Activated CD8-positive, alpha-beta T cell treated with anti-CD3 and anti-CD28 coated beads, Interleukin-2, amount 10 ng/mL, durations not matched to agents 7 days and 5 days (primary cell): ENCODE data around the gene DKK1. TPM values are rescaled to one million over a fixed set of nuclear protein-coding genes. Genes with fewer than 3 reads are reported as not detected.

ENCODE experiments used
- ATAC-seq: fragments of 150-1000 bp; cut with Tn5 transposase; one replicate; pipeline ENCODE4 v1.10.0; 2021; ENCODE audit warnings: moderate library complexity
- CTCF ChIA-PET: fragments of 350-600 bp; sonication (Branson Sonifier 250); formaldehyde crosslinking; loops from one replicate; lab custom pipeline; 2021; ENCODE audit warnings: antibody characterized with exemption; lab: Charles Lee
- POLR2A ChIA-PET: fragments of 350-600 bp; sonication (Branson Sonifier 250); formaldehyde crosslinking; loops from one replicate; lab custom pipeline; 2021; ENCODE audit warnings: antibody characterized with exemption; lab: Charles Lee
- DNase-seq: peaks from one replicate; pipeline ENCODE4 v3.0.0-alpha.2; 2020
- H3K27ac Mint-ChIP-seq: one replicate; pipeline ENCODE4 v1.8.0; 2021; ENCODE audit warnings: mild to moderate bottlenecking, mixed read lengths
- H3K27me3 Mint-ChIP-seq: one replicate; pipeline ENCODE4 v1.8.0; 2021; ENCODE audit warnings: low read depth, mixed read lengths
- H3K36me3 Mint-ChIP-seq: one replicate; pipeline ENCODE4 v1.8.0; 2021; ENCODE audit warnings: low read depth, mixed read lengths
- H3K4me1 Mint-ChIP-seq: one replicate; pipeline ENCODE4 v1.8.0; 2021; ENCODE audit warnings: low read depth, mixed read lengths
- H3K4me3 Mint-ChIP-seq: one replicate; pipeline ENCODE4 v1.8.0; 2021; ENCODE audit warnings: mild to moderate bottlenecking, mixed read lengths
- H3K9me3 Mint-ChIP-seq: one replicate; pipeline ENCODE4 v1.8.0; 2022; ENCODE audit warnings: mixed read lengths; ENCODE audit not compliant: insufficient read depth
- total RNA-seq, 2 experiments: library from RNA; stranded (reverse); gene quantifications; one replicate each; pipeline ENCODE4 v1.2.3, GENCODE V29; 2021

DKK1 gene
- total RNA-seq, 2 experiments from 2014 or later = not detected

- CTCF ChIA-PET = no interaction called here
These were observed 16.3 kb upstream of the DKK1 start for GRCh38 chr10:52297747-52298146.

GRCh38 chr10:52300599-52301277 is 13.3 kb upstream of the DKK1 start:
- ATAC-seq (no peak), DNase-seq (no peak)
- ChIA-PET CTCF (no interaction called here), POLR2A (no interaction called here)
- H3K36me3 Mint-ChIP-seq = no peaks in the 10 kb centered on the region
- no peak overlapping the region for H3K27ac Mint-ChIP-seq
- no peak overlapping the region for H3K4me3 Mint-ChIP-seq
- H3K27me3 Mint-ChIP-seq = no peaks in the 10 kb centered on the region
- H3K4me1 Mint-ChIP-seq = no peaks in the 10 kb centered on the region
- H3K9me3 Mint-ChIP-seq = no peaks in the 10 kb centered on the region

More at GRCh38 chr10:52297747-52298146, 16.3 kb upstream of the DKK1 start:
- Mint-ChIP-seq H3K4me3 (no peak overlapping the region), H3K27ac (no peak overlapping the region), H3K4me1 (no peaks in the 10 kb centered on the region), H3K27me3 (no peaks in the 10 kb centered on the region), H3K36me3 (no peaks in the 10 kb centered on the region), H3K9me3 (no peaks in the 10 kb centered on the region)
- ATAC-seq (no peak), DNase-seq (no peak)
- POLR2A ChIA-PET = interaction anchor here (0.6 kb wide), 1 partner anchor 241 kb away, joined by 3 read pairs; no protein-coding TSS in a partner anchor

GRCh38 chr10:52308251-52309031 is 5.6 kb upstream of the DKK1 start:
- H3K27ac Mint-ChIP-seq = no peak overlapping the region
- POLR2A ChIA-PET = no interaction called here
- no peaks in the 10 kb centered on the region for H3K36me3 Mint-ChIP-seq
- ATAC-seq = peak; percentile 39
- peak; percentile 28 for DNase-seq
- peak overlapping the region; percentile 31 for H3K4me3 Mint-ChIP-seq
- H3K27me3 Mint-ChIP-seq = peaks cover 34% of the 10 kb centered on the region
- H3K9me3 Mint-ChIP-seq = no peaks in the 10 kb centered on the region
- CTCF ChIA-PET = interaction anchor here (1.2 to 1.9 kb wide), 3 partner anchors 156 to 472 kb away, joined by 3 to 8 read pairs (median 4); no protein-coding TSS in a partner anchor
- H3K4me1 Mint-ChIP-seq = peaks cover 2% of the 10 kb centered on the region

- peaks cover 52% of the 10 kb centered on the region for H3K27me3 Mint-ChIP-seq
- CTCF ChIA-PET = no interaction called here
- POLR2A ChIA-PET = no interaction called here
These were observed 1.2 kb upstream of the DKK1 start for GRCh38 chr10:52312942-52313255.

GRCh38 chr10:52313256-52313932 is 687 bp upstream of the DKK1 start:
- ChIA-PET CTCF (no interaction called here), POLR2A (no interaction called here)
- no peaks in the 10 kb centered on the region for H3K36me3 Mint-ChIP-seq
- H3K9me3 Mint-ChIP-seq = no peaks in the 10 kb centered on the region
- H3K4me1 Mint-ChIP-seq = peaks cover 7% of the 10 kb centered on the region
- H3K27me3 Mint-ChIP-seq = peaks cover 49% of the 10 kb centered on the region
- H3K27ac Mint-ChIP-seq = no peak overlapping the region
- ATAC-seq (no peak), DNase-seq (no peak)
- no peak overlapping the region for H3K4me3 Mint-ChIP-seq

More at GRCh38 chr10:52312942-52313255, 1.2 kb upstream of the DKK1 start:
- Mint-ChIP-seq H3K4me1 (peaks cover 7% of the 10 kb centered on the region), H3K4me3 (no peak overlapping the region), H3K27ac (no peak overlapping the region), H3K36me3 (no peaks in the 10 kb centered on the region), H3K9me3 (no peaks in the 10 kb centered on the region)
- no peak for ATAC-seq
- no peak for DNase-seq

- H3K27ac Mint-ChIP-seq = no peak overlapping the region
- POLR2A ChIA-PET = no interaction called here
- ATAC-seq (no peak), DNase-seq (no peak)
- peaks cover 5% of the 10 kb centered on the region for H3K4me1 Mint-ChIP-seq
- peaks cover 37% of the 10 kb centered on the region for H3K27me3 Mint-ChIP-seq
- no peak overlapping the region for H3K4me3 Mint-ChIP-seq
- no peaks in the 10 kb centered on the region for H3K36me3 Mint-ChIP-seq
- CTCF ChIA-PET = no interaction called here
- no peaks in the 10 kb centered on the region for H3K9me3 Mint-ChIP-seq
These were observed 906 bp downstream of the DKK1 start for GRCh38 chr10:52314822-52315552.

- ATAC-seq (no peak), DNase-seq (no peak)
- no peak overlapping the region for H3K27ac Mint-ChIP-seq
- H3K4me3 Mint-ChIP-seq = no peak overlapping the region
- ChIA-PET POLR2A (no interaction called here), CTCF (no interaction called here)
- H3K27me3 Mint-ChIP-seq = peaks cover 33% of the 10 kb centered on the region
- H3K9me3 Mint-ChIP-seq = no peaks in the 10 kb centered on the region
- no peaks in the 10 kb centered on the region for H3K36me3 Mint-ChIP-seq
- H3K4me1 Mint-ChIP-seq = peaks cover 5% of the 10 kb centered on the region
These were observed 1.9 kb downstream of the DKK1 start for GRCh38 chr10:52316001-52316400.

GRCh38 chr10:52316500-52316899 is 2.4 kb downstream of the DKK1 start:
- DNase-seq (no peak), ATAC-seq (no peak)
- Mint-ChIP-seq H3K4me1 (peaks cover 5% of the 10 kb centered on the region), H3K27ac (no peak overlapping the region), H3K27me3 (peaks cover 30% of the 10 kb centered on the region), H3K9me3 (no peaks in the 10 kb centered on the region), H3K36me3 (no peaks in the 10 kb centered on the region), H3K4me3 (no peak overlapping the region)
- CTCF ChIA-PET = no interaction called here
- POLR2A ChIA-PET = no interaction called here

- Mint-ChIP-seq H3K36me3 (no peaks in the 10 kb centered on the region), H3K27ac (no peak overlapping the region), H3K4me1 (peaks cover 5% of the 10 kb centered on the region), H3K9me3 (no peaks in the 10 kb centered on the region), H3K27me3 (peaks cover 22% of the 10 kb centered on the region), H3K4me3 (no peak overlapping the region)
- ChIA-PET CTCF (no interaction called here), POLR2A (no interaction called here)
- DNase-seq (no peak), ATAC-seq (no peak)
These were observed 4.1 kb downstream of the DKK1 start for GRCh38 chr10:52318136-52318701.

- no peak overlapping the region for H3K4me3 Mint-ChIP-seq
- no peak for ATAC-seq
- ChIA-PET POLR2A (no interaction called here), CTCF (no interaction called here)
- no peaks in the 10 kb centered on the region for H3K9me3 Mint-ChIP-seq
- no peak for DNase-seq
- peaks cover 16% of the 10 kb centered on the region for H3K27me3 Mint-ChIP-seq
- H3K4me1 Mint-ChIP-seq = peaks cover 5% of the 10 kb centered on the region
- H3K36me3 Mint-ChIP-seq = no peaks in the 10 kb centered on the region
- no peak overlapping the region for H3K27ac Mint-ChIP-seq
These were observed 4.9 kb downstream of the DKK1 start for GRCh38 chr10:52318822-52319464.

GRCh38 chr10:52319926-52320325 is 5.8 kb downstream of the DKK1 start:
- Mint-ChIP-seq H3K4me3 (no peak overlapping the region), H3K27me3 (peaks cover 10% of the 10 kb centered on the region), H3K36me3 (no peaks in the 10 kb centered on the region), H3K27ac (no peak overlapping the region), H3K9me3 (no peaks in the 10 kb centered on the region), H3K4me1 (no peaks in the 10 kb centered on the region)
- no peak for DNase-seq
- ChIA-PET POLR2A (no interaction called here), CTCF (no interaction called here)
- ATAC-seq = no peak
